Brain microvascular endothelial cell (primary cell): ENCODE data around the gene SMAD1.

ENCODE experiments used
- DNase-seq: peaks from one replicate; pipeline ENCODE4 v3.0.0-alpha.2; 2020
- H3K27ac ChIP-seq: fragments of 250-450 bp; sonication (Bioruptor Pico); 2 replicates; pipeline ENCODE4 v1.5.1; 2020; ENCODE audit warnings: mild to moderate bottlenecking, moderate library complexity
- H3K27me3 ChIP-seq: fragments of 250-450 bp; sonication (Bioruptor Pico); replicated peaks from 2 replicates; pipeline ENCODE4 v1.5.1; 2020; ENCODE audit warnings: mild to moderate bottlenecking
- H3K36me3 ChIP-seq: fragments of 250-450 bp; sonication (Bioruptor Pico); replicated peaks from 2 replicates; pipeline ENCODE4 v1.5.1; 2020; ENCODE audit warnings: mild to moderate bottlenecking
- H3K4me3 ChIP-seq: 2 replicates; pipeline ENCODE4 v1.5.1; 2011; ENCODE audit warnings: low read depth, mild to moderate bottlenecking, control low read depth, low read length, moderate library complexity
- in situ Hi-C: cut with HindIII; loops from 2 replicates; pipeline ENCODE4 v1.10.0; 2017; ENCODE audit warnings: low sequenced_read_pairs, low pct_ligation_motif_present
- TF ChIP-seq, protein P1 (sequence below): IDR thresholded peaks from 2 replicates; pipeline ENCODE4 v1.5.1; 2011; ENCODE audit warnings: low read depth, mild to moderate bottlenecking, moderate library complexity, low read length, control low read depth, inconsistent platforms; ENCODE audit errors: missing control alignments

The SMAD1 gene

DNA sequence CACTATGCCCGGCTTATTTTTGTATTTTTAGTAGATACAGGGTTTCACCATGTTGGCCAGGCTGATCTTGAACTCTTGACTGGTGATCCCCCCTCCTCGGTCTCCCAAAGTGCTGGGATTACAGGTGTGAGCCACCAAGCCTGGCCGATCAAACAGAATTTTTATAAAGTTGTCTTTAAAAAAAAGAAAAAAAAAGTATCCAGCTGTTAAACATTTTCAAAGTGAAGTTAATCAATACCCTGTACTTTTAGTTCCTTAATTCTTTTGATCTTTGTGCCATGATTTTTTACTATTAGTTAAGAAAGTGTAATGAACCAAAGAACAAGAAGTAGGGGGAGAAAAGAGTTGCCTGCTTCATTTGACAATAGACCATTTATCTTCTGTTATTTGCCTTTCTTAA, 24.3 kb downstream of the SMAD1 start:
- DNase-seq, result no peak
- no peaks in the 10 kb centered on the region for H3K36me3 ChIP-seq
- in situ Hi-C loops, result no loop called here
- H3K27me3 ChIP-seq, result no peaks in the 10 kb centered on the region
- no peak overlapping the region for H3K27ac ChIP-seq
- no peak overlapping the region for H3K4me3 ChIP-seq
- TF ChIP-seq, protein P1, sequence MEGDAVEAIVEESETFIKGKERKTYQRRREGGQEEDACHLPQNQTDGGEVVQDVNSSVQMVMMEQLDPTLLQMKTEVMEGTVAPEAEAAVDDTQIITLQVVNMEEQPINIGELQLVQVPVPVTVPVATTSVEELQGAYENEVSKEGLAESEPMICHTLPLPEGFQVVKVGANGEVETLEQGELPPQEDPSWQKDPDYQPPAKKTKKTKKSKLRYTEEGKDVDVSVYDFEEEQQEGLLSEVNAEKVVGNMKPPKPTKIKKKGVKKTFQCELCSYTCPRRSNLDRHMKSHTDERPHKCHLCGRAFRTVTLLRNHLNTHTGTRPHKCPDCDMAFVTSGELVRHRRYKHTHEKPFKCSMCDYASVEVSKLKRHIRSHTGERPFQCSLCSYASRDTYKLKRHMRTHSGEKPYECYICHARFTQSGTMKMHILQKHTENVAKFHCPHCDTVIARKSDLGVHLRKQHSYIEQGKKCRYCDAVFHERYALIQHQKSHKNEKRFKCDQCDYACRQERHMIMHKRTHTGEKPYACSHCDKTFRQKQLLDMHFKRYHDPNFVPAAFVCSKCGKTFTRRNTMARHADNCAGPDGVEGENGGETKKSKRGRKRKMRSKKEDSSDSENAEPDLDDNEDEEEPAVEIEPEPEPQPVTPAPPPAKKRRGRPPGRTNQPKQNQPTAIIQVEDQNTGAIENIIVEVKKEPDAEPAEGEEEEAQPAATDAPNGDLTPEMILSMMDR, result no peak

DNA sequence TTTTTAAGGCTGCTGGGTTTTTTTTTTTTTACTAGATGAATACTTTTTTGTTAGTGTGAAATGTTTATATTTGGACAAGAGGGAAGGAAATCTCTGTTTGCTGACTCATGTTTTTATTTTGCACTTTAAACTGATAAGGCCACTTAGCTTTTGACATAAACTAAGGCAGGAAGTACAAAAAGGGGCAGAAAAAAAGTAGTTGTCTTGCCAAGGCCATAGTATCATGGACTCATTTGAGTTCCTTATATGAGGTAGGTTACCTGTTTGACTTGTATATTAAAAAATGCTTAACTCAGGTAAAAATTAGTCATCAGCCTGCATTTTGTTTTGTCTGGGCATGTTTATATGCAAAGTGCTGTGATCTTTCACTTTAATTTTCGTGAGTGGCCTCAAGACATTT, 26.0 kb downstream of the SMAD1 start:
- no peak overlapping the region for H3K4me3 ChIP-seq
- in situ Hi-C loops, result no loop called here
- no peak for DNase-seq
- H3K27me3 ChIP-seq, result no peaks in the 10 kb centered on the region
- H3K36me3 ChIP-seq, result no peaks in the 10 kb centered on the region
- no peak overlapping the region for H3K27ac ChIP-seq
- TF ChIP-seq, protein P1, result no peak

DNA sequence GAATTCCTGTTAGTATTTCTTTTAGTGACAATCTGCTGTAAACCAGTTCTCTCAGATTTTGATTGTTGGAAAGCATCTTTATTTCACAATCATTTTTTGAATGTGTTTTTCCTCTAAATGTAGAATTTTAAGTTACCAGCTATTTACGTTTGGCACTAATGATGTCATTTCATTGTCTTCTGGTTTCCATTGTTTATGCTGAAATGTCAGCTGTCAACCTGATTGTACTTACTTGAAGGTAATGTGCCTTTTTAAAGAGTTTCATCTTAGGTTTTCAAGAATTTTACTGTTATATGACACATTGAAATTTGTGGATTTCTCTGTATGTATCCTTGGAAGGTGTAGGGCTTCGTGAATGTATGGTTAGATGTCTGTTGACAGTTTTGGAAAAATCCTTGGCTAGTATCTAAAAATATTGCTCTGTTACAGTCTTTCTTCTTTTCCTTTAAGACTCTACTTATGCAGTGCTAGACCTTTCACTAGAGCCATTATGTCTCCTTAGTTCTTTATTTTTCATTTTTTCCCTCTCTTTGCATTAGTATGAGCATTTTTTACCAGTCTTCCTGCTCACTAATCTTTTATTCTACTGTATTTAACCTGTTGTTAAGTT, 30.4 kb downstream of the SMAD1 start:
- TF ChIP-seq, protein P1, result no peak
- in situ Hi-C loops, result no loop called here
- Histone ChIP-seq H3K27ac (no peak overlapping the region), H3K4me3 (no peak overlapping the region), H3K36me3 (no peaks in the 10 kb centered on the region), H3K27me3 (no peaks in the 10 kb centered on the region)
- no peak for DNase-seq

DNA sequence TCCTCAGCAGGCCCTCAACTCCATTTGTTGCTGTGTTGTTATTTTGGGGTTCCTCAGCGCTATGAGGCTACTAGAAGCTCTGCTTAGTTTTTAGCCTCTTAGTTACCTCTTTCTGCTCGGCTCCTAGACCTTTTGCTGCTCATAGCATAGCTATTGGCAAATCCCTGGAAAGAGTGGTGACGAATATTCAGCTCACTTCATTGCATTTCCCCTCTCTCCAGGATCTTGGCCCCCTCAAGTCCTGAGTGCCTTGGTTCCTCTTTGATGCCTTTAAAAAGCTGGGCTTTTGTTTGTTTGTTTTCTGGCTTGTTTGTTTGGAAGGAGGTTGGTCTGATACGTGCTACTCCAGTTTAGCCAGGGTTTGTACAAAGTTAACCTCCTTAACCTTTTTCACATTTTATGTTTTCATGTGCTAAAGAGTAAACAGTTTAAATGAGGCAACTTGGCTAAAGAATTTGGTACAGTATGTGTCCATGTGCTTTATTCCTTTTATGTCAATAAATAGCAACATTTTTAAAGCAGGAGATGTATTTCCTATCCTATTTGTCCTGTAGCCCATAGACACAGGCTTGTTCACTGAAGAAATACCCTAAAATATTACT, 31.5 kb downstream of the SMAD1 start:
- no peak for DNase-seq
- TF ChIP-seq, protein P1, result no peak
- H3K4me3 ChIP-seq, result no peak overlapping the region
- in situ Hi-C loops, result no loop called here
- H3K36me3 ChIP-seq, result no peaks in the 10 kb centered on the region
- no peaks in the 10 kb centered on the region for H3K27me3 ChIP-seq
- no peak overlapping the region for H3K27ac ChIP-seq

DNA sequence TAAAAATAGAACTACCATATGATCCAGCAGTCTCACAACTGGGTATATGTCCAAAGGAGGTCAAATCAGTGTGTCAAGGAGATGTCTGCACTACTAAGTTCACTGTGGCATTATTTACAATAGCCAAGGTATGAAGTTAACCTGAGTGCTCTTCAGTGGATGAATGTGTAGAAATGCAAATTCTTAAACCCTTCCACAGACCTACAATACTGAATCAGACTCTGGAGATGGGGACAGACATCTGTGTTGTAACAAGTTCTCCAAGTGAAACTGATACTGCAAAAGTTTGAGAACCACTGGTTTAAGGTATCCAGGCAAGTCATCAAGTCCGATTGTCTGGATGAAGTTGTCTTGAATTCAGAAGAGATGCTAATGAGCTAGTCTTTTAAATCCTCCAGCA, 38.5 kb downstream of the SMAD1 start:
- in situ Hi-C loops, result no loop called here
- no peak overlapping the region for H3K4me3 ChIP-seq
- no peak for DNase-seq

More for the DNA sequence above, 38.5 kb downstream of the SMAD1 start:
- TF ChIP-seq, protein P1, result no peak
- Histone ChIP-seq H3K27ac (no peak overlapping the region), H3K27me3 (no peaks in the 10 kb centered on the region), H3K36me3 (no peaks in the 10 kb centered on the region)
